SW 1271 (cell line): ENCODE data around the gene RNF186.
"Not testable (repeated sequence)": the region's sequence is repeated elsewhere in the genome, so short reads cannot be mapped to it uniquely, and the experiment has no call there.

Source experiments
- DNase-seq, 2 experiments: peaks; one replicate each; lab custom pipeline; 2025; lab: John Stamatoyannopoulos, UW

RNF186 gene

DNA sequence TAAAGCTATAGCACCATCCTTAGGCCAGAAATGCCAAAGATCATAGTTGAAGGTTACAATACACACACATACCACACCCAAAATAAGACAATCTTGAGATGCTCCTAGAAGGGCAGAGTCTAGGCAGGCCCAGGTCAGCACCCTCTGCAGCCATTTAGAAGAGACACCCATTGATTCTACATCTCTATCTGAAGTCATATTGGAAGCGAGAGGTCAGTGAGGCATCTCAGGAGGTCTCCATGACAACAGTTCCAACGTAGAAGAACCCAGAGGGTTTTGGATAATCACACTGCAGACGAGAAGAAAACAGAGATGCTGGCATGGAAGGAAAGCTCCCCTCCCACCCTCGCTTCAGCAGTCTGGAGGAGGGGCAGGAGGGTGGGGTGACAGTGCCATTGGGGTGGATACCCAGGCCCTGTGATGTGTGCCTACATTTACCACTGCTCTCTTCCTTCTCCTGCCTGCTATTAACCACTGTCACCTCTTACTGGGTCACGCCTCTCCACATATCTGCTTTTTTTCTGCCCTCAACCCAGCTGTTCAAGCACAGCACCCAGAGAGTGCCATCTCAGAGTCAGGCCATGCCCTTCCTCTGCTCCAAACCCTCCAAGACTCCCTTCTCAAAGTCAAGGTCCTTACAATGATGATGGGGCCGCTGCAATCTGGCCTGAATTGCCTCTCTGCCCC, 21.6 kb downstream of the RNF186 start:
- DNase-seq, result no peak

DNA sequence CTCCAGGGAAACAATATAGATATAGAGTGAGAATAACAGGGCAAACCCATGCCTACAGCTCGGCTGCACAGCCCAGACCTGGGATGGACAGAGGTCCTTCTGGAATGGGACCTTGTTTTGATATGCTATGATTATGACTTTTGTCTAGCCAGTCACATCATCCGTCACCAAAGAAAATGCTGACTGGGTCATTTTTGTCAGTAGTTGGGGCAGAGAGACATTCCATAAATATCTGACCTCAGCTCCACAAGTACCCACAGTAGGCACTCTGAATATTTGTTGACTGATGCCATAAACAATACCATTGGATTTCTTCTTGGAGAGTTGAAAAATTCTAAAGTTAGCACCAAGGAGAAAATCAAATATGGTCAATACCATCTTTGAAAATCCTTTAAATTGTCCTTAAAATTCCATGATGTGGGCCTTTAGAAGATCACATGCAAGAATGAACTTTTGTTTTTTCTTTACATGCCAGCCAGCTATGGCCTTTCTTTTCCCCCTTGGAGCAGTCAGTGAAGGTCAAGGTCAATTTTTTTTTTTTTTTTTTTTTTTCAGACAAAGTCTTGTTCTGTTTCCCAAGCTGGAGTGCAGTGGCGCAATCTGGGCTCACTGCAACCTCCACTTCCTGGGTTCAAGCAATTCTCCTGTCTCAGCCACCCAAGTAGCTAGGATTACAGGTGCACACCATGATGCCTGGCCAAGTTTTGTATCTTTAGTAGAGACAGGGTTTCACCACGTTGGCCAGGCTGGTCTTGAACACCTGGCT, 22.7 kb downstream of the RNF186 start:
- DNase-seq, result no peak

DNA sequence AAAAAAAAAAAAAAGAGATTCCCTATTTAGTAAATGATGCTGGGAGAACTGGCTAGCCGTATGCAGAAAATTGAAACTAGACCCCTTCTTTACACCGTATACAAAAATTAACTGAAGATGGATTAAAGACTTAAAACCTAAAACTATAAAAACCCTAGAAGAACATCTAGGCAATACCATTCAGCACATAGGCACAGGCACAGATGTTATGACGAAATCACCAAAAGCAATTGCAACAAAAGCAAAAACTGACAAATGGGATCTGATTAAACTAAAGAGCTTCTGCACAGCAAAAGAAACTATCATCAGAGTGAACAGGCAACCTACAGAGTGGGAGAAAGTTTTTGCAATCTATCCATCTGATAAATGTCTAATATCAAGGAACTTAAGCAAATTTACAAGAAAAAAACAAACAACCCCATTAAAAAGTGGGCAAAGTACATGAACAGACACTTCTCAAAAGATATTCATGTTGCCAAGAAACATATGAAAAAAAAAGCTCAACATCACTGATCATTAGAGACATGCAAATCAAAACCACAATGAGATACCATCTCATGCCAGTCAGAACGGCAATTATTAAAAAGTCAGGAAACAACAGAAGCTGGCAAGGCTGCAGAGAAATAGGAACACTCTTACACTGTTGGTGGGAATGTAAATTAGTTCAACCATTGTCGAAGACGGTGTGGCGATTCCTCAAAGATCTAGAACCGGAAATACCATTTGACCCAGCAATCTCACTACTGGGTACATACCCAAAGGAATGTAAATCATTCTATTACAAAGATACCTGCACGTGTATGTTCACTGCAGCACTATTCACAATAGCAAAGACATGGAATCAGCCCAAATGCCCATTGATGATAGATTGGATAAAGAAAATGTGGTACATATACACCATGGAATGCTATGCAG, 24.8 kb downstream of the RNF186 start:
- DNase-seq, result not testable (repeated sequence)

DNA sequence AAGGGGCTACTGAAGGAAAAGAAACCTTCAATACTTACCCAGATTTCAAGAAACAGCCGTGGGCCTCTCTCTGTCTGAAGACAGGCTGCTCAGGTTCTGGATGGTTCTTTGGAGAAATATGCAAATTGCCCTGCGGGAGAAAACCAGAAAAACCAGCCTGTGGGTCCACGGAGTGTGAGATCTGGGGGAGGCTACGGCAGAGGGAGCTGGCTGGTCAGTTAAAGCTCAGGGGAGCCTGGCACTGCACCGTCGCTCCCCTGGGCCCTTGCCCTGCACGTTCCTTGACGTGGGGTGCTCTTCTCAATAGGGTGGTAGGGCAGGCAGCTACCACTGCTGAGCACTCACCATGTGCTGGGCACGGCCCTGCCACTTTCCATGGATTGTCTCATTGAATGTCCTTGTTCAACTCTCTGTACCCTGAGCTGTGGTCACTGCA, 28.1 kb downstream of the RNF186 start:
- DNase-seq, result no peak

DNA sequence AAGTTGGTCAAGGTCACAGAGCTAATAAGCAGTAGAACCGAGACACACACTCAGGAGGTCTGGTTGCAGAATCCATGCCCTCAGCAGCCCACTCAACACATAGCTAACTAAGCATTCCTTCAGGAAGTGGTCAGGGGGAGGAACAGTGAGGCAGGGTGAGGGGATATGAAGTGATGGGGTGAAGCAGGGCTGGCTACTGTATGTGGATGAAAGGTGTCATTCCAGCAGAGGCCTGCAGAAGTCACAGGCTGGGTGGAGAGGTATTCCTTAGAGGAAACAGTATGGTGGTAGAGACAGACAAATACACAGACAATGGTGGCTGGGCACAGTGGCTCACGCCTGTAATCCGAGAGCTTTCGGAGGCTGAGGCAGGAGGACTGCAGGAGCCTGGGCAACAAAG, 29.4 kb downstream of the RNF186 start:
- DNase-seq, result no peak

DNA sequence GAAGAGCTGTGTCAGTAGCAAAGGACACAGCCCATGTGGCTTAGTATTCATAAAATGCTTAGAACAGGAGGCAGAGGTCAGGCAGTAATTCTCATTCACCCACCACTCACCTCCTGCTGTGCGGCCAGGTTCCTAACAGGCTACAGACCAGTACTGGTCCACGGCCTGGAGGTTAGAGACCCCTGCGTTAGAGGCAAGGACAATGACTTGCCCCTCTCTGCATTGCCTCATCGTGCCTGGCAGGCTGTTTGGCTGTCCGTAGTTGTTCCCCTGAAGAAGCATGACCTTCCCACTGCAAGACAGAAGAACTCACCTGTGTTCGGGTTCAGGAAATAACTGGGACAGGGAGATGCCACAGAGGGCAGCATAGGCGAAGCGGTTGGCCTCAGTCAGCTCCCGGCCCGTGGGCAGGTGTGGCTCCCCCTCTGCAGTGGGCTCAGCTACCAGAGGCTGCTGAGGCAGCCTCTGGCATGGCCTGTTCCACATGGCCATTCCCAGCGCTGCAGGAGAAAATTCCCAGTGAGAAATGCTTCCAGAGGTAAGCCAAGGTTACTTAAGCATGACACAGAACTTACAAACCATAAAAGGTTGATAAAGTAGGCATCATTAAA, 34.7 kb downstream of the RNF186 start:
- DNase-seq, result no peak

DNA sequence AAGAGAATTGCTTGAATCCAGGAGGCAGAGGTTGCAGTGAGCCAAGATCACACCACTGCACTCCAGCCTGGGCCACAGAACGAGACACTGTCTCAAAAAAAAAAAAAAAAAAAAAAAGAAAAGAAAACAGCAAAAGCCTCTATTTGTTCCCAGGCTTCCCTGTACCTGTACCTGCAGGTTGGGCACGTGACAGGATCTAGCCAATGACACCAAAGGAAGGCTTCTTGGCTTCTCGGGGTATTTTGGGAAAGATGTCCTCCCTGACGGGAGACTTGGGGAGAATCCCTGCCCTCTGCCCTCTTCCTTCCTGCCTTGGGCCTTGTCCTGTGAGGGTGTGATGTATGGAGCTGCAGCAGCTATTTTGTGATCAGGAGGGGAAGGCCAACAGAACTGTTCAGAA, 38.1 kb downstream of the RNF186 start:
- DNase-seq, result no peak

DNA sequence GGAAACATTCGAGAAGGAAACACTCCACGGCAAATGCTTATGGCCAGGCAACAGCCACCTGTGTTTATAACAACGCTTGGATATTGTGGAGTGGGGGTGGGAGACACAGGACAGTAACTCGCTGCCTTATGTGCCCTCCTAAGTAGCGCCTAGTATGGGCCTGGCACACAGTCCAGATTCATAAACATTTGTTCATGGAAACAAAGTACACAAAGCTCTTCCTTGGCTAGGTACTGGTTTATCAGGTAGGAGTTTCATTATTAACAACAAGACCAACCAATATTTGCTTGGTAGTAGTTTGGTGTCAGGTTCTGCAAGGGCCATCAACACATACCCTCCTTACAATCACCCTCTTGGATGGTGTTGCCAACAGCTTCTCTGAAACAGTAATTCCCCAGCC, 38.8 kb downstream of the RNF186 start:
- no peak for DNase-seq

DNA sequence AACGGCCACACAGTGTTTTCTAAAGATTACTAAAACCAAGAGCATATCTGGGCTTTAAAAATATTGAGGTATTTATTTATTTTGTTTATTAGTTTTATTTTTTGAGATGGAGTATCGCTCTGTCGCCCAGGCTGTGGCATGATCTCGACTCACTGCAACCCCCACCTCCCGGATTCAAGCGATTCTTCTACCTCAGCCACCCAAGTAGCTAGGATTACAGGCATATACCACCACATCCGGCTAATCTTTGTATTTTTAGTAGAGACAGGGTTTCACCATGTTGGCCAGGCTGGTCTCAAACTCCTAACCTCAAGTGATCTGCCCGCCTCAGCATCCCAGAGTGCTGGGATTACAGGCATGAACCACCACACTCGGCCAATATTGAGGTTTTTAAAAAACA, 39.3 kb downstream of the RNF186 start:
- no peak for DNase-seq

DNA sequence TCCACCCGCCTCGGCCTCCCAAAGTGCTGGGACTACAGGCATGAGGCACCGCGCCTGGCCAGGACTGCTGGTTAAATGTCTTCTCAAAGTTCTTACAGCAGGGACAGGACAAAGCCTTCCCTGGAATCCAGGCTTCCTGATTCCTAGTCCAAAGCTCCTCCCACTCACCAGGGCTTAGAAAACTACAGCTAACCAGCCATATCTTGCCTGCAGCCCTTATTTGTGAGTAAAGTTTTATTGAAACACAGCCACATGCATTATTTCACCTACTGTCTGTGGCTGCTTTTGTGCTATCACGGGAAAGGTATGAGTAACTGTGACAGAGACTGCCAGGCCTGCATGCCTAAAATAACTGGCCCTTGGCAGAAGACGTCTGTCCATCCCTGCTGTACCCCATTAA, 39.8 kb downstream of the RNF186 start:
- DNase-seq, result no peak

DNA sequence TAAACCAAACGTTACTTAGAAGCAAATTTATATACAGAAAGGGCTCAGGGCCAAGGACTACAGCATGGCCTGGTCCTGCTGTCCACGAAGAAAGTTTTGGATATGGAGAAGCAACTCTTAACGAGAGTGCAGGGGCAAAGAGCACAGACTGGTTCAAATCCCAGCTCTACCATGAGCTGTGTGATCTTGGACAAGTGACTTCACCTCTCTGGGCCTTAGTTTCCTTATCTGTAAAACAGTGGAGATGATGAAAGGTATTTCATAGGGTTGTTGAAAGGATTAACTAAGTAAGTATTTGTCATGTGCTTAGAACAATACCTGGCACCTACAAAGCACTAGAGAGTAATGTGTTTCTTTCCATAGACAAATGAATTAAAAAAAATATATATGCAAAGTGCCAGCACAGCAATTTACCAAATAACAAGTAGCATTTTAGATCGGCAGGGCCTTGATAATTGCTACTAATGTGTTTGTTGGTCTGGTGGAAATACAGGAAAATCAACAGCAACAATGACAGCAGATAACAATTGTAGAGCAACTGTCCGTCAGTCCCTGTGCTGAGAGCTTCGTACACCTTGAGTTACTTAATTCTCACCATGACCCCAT, 40.8 kb downstream of the RNF186 start:
- DNase-seq, result no peak

DNA sequence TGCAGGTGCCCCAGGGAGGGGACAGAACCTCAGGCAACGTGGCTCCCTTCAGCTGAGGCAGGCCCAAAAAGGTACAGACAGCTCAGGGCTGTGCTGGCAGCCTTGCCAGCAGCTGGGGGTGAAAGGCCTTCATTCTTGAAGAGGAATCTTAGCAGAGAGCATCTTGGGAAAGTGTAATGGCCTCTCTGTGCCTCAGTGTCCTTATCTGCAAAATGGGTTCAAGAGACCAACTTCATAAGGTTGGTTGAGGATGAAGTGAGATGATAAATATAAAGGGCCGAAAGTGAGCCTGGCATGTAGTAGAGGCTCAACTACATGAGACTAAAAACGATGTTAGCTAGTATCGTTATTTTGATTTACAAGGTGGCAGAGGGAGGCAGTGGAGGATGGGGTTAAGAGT, 41.6 kb downstream of the RNF186 start:
- DNase-seq, result no peak

DNA sequence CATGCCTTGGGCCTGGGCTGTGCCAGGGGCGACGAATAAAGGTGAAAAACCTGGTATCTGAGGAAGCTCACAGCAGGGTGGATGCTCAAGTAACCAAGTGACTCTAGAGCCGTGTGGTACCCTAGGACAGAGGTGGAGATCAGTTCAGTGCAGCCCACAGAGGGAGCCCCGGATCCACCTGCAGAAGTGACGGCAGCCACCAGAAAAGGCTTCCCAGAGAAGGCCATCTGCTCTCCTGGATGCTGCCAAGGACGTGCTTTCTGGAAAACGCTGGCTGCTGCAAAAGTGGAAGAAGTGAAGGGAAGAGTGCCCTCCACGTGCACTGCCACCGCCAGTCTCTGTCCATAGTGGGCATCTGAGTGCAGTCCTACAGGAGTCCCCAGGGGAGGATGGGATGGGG, 43.0 kb downstream of the RNF186 start:
- no peak for DNase-seq

DNA sequence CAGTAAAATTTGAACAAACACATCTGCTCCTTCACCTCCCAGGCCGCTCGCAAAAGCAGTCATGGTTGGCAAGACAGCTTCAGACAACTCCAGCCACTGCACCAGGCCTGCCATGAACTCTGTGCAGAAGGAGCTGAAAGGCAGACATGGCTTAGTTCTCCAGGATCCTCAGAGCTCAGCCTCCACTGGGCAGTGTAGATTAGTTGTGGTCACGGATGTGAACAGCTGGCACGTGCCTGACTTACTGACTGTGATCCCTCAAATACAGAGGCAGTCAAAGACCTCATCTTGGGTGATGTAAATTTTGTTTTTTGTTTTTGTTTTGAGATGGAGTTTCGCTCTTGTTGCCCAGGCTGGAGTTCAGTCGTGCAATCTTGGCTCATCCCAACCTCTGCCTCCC, 43.7 kb downstream of the RNF186 start:
- DNase-seq, result no peak

DNA sequence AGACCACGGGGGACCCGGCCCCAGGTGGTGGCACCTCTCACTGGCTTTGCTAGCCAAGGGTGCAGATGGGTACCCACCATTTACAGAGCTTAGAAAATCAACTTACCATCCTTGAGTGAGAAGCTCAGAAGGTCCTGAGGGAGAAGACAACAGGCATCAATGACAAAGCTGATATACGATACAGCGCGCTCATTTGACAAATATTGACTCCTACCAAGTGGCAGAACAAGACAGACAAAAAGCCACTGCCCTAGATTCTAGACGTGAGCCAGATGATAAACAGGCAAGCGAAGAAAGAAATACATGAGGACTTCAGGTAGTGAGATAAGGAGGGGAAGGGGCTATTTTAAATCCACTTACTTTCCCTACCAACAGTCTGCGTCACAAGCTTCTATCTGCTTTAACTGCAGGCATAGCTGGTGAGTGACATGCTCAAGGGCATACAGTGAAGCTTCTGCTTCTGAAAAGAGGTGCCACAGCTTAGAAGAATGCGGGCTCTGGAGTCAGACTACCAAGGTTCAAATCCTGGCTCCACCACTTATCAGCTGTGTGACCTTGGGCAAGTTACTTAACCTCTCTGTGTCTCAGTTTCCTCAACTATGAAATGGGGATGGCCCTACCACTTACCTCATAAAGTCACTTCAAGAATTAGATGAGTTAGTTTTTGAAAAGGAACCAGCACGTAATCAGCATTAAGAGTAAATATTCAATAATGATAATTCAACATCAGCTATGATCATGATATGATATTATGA, 44.5 kb downstream of the RNF186 start:
- no peak for DNase-seq

DNA sequence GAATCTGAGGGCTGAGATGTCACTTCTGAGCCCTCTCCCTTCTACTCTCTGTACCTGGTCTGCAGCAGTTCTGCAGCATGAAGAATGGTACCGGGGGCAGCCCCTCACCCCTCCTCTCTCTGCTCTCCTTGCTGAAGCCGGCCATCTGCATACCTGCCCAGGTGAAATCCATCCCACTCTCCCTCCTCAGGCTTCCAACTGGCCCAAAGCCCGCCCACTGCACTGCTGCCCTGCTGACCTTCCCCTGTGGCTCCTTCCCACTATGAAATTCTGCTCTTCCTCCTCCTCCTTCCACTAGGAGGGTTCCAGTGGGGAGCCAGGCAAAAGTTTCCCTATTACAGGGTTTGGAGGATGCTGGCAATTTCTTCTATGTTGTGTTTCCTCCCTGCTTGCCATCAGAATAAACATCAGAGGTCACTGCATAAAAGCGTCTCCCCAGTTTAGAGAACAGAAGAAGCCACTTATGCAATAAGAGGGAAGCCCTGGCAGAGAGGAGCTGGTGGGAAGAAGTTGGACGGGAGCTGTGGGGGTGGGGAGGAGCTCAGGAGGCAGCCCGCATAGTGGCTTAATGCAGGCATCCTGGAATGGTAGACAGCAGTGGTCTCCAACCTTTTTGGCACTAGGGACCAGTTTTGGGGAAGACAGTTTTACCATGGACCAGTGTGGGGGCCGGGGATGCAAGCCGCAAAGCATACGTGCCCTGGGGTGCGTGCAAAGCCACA, 45.7 kb downstream of the RNF186 start:
- no peak for DNase-seq

DNA sequence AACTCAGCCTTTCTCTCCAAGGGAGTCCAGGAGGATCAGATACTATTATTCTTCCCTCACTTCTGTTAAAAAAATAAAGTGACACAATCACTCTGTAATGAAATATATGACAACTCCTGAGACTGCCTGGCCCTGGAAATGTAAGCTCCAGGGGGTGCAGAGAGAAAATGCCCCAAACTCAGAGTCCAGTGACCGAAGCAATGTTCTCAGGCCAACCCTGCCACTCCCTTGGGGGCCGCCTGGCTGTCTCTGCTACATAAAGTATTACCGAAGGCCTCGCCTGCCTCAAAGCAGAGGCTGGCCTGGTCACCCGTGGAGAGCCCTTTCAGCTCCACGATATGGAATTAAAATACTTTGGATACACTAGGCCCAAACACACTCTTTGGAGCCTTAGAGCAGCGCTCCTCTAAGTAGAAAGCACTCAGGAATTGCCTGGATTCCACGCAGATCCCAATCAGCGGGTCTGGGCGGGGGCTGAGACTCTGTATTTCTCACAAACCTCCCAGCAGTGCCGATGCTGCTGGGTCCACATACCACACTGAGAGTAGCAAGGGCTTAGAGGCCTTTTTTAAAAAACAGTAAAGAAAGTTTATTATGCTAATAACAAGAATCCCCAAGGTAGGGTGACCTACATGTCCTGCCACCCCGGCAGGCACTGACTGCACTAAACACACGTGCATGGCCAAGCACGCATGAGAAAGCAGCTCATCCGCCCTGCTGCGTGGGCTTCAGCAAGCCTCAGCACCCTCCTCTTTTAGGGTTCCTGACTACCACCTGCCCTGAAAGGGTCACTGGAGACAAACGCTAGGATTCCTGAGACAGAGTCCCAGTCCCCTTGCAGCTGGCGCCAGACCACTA, 46.5 kb downstream of the RNF186 start:
- no peak for DNase-seq

DNA sequence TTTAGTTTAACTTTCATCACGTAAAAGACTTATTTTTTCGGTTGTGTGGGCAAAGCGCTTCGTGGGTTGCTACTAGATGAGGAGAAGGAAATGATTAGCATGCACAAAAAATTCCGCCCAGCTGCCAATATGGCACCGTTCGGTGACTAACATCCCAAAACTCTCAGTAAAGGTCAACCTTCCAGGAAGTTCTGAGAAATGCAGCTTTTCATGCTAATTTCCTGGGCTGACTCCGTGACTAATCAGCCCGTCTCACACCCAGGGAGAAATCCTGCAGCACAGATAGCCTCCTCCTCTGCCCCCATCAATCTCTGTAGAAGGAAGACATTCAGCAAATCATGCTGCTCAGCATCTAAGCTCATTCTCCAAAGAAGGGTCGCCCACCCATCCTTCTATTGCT, 49.5 kb downstream of the RNF186 start:
- peak; percentile 84 to 87 for DNase-seq

DNA sequence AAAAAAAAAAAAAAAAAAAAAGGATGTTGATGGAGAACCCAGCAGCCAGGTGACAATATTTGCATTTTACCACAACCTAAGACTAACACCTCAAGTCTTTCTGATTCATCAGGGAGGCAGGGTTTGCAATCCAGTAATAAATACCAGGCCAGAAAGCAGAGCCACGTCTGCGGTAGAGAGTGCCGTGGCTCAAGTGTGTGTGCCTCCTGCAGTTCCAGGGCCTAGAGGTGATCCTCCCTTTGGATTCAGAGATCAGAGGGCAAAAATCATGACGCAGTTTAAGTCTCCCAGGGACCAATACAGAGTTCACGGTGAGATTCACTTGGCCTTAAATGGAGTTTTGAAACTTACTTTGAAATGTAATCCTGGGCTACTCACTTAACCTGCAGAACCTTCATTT, 50.2 kb downstream of the RNF186 start:
- no peak for DNase-seq
